HG03095 (cell line): Measurements from ENCODE around the gene ELFN1.

Source experiments
- ATAC-seq: cut with Tn5 transposase; IDR thresholded peaks from one replicate; pipeline ENCODE4 v1.9.1; 2021; ENCODE audit warnings: moderate library complexity; ENCODE audit not compliant: unreplicated experiment

The ELFN1 gene

DNA sequence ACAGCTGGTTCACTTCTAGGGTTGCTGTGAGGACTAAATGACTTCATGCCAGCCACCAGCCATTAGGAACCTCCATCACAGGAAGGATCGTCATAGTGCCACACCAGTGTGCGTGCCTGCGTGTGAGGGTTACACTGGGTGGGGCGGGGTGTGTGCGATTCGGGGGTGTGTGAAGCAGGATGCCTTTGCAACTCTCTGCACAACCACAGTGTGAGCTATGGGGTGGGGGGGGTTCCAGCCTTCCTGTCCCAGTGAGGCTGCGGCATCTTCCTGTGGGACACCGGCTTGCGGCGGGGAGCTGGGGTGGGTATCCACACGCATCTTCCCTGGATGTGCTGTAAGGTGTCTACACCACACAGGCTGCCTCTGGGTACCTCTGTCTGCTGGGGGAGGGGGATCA, 6.9 kb upstream of the ELFN1 start:
- ATAC-seq = no peak

DNA sequence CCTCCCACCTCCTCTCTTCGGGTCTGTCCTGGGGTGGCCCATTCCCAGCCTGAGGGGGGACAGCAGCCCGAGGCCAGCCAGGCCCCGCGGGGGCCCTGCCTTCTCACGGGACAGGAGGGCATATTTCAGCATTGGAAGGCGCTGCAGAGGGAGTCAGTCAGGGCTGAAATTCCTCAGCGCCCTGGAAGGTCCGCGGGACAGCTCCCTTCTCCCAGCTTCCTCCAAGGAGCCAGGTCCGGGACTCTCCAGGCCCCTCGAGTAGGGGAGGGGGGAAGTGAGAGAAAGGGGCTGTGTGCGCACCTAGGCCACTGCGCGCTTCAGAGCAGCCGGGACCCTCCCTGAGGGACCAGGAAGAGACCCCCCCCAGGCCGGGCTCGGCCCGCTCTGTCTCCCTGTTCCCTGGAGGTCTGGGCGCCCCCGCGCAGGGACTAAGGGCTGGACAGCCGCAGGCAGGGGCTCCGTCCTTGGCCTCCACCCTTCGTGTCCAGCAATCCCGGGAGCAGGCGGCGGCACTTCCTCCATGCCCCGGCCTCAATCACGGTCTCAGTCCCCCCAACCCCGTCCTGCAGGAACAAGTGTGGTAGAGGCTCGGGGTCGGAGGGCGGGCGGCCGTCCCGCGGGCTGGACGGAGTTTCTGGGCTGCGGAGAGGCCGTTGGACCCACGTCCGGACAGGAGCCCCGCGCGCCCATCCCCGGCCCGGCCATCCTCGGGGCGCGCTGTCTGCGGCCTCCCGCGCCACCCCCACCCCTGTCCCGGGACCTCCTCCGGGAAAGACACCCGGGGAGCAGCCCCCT, 6.0 kb upstream of the ELFN1 start:
- ATAC-seq = no peak

DNA sequence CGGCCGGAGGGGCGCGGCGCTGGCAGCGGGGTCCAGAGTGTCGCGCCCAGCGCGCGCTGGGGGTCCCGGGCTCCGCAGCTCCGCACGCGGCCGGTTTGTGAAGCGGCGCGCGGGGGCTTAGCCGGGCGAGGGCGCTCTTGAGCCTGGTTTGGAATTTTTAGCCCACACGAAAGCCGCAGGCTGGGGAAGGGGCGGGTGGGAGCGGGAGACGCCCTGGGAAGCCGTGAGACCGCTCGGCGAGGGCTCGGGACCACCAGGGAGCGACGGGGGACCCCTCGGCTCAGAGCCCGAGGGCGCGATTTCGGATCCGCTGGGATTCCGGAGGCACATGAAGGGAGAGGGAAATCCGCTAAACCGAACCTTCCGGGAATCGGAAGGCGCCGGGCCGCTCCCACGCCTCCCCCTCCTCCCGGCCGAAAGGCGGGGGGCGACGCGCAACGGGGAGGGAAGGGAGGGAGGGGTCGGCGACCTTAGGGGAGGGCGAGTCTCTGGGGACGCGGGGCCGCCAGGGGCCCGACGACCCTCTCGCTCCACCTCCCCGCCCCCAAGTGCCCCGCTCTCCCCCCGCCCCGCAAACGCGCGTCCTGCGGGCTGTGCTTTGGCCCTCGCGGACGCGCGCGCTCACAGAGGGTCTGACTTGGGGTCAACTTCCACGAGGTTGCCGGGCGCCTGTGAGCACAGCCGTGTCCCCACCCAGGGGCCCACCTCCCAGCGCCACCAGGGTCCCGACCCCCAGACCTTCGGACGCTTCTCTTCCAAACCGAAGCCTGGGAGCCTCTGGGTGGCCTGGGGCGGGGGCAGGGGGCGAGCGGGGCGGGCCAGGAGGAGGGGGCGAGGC, 5.1 kb upstream of the ELFN1 start:
- no peak for ATAC-seq

- ATAC-seq = no peak
Measured at GRCh38 chr7:1665549-1666316, 4.3 kb upstream of the ELFN1 start.

DNA sequence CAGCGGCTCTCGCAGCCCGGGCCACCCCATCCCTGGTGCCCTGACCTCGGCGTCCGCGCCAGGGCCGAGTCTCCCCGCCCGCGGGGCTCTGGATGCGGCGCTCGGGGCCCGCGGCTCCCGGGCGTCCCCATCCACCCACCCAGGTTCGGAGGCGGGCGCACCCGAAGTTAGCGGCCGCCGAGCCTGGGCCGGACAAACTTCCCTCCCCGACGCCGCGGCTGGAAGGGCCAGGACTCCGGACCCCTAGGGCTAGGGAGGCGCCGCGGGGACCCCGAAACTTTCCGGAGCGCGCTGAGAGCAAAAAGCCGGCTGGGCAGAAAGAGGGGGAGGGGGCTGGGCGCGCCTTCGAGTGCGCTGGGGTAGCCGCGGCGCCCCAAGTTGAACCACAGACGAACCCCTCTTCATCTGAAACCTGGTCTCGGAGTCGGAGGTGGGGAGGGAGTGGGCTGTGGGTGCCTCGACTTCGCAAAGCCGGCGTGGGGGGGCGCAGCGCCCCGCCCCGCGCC, 3.7 kb upstream of the ELFN1 start:
- ATAC-seq = no peak

- ATAC-seq = no peak
Measured at GRCh38 chr7:1666823-1667565, 3.1 kb upstream of the ELFN1 start.

DNA sequence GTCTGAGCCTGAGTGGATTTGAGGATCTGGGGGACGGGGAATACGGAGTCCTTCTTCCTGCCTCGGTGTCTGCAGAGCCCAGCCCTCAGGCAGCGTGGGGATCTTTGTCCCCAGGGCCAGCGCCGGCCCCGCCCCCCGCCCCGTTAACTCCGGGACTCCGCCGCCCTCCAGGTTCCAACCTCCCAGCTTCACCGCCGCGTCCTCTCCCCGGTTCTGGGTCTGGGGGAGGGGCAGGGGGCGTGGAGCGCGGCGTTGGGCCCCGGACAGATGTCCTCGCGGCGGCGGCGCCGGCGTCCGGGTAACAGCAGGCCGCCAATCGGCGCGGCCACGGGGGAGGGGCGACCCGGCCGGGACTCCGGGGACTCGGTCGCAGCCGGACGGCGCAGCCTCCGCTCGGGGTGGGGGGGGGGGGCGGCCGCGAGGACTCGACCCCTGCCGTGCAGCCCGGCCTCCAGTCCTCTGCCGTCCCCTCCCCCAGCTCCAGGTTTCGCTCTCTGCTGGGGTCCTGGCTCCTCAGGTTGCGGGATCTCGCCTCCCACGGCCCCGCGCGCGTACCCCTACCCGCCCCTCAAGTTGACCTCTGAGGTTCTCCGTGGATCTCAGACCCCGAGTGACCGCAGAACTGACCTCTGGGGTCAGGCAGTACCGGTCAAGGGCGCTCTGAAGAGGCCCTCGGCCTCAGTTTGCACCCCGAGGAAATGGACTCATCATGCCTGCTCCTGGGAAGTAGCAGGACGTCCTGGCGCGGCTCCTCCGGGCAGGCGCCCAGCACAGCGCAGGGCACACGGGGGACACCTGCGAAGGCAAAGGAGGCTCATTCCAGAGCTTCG, 2.3 kb upstream of the ELFN1 start:
- no peak for ATAC-seq

DNA sequence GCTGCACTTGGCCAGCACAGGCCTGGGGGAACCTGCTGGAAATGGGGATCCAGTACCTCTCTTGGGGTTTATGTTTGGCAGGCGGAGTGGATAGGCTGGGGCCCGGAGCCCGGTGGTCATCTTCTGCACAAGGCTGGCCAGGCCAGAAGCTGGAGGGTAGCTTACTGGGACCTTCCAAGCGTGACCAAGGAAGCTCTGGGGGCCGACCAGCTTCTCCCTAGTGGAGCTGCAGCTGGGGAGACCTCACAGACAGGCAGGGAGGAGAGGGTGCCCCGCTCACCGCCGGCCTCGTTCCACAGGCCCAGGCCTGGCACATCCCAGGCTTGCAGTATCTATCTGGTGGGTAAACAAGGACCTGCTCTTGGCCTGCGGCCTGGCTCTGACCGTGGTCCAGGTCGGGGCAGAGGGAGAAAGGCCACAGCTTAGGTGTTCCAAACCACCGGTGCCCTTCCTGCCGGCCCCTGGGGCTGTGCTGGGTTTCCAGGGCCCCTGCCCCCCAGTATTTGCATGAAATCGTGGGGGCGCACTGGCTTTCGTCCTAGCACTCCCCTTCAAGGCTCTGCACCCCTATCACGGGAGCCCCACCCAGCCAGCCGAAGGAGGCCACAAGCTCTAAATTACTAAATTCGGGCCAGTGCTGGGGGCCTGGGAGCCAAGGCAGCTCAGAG, 1.5 kb upstream of the ELFN1 start:
- no peak for ATAC-seq

GRCh38 chr7:1669064-1669951, 769 bp upstream of the ELFN1 start:
- no peak for ATAC-seq

DNA sequence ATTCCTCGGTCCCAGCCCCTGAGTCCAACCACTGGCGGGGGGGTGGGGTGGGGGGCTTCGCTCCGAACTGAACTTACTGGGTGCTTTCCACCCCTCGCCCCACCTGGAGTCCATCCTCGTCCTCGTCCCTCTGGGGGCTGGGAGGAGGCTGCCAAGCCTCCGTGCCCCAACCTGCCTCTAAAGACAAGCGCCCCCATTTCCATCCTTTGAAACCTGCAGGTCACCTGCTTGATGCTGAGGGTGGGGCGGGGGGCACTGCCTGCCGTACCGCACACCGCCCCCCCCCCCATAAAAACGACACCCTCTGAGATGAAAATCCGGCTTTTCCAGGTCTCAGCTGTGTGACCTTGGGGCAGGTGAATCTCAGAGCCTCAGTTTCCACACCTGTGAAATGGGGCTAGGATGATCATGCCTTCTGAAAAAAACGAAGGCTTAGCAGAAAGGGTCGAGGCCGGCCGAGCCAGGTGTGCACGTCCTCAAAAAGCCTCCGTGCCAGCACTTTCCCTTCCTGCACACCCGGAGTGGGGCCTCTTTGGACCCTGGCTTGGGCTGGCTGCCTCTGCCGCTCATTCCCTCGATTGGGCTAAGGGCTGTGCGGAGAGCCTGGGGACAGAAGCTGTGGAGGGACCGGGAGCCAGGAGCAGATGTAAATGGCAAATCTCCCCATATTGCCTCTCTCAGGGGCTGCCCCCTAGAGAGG, 967 bp downstream of the ELFN1 start:
- no peak for ATAC-seq

DNA sequence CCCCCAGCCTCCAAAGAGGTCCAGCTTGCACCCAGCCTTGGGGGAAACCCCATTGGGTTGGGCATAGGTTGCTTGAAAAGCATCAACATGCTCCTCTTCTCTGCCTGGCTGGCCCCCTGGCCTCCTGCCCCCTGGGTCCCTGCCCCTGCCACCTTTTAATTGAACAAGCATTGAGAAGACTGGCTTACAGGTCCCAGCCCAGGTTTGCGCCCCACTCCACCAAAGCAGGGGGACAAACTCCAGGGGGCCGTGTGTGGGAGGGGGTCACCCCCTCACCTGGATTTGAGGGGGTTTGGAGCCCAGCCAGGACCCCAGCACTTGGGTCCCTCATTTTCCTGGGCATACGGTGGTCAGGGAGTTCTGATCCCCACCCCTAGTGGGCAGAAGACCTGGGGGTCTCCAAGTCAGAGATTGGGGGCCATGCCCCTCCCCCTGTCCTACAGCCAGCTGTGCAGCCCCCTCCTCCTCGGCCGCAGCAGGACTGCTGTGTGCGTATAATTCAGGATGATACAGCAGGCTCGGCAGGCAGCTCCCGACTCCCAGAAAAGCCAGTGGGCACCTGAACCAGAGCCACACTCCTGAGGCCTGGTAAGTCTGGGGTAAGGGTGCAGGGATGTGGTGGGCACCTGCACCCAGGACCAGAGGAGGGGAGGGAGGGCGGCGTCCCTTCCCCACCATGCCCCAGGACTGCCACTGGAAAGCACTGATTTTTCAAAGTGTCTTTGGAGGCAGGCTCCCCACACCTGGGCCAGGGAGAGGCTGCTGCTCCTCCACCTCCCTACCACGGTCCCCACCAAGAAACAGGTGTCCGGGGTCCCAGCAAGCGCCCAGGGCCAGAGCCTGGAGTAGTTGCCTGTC, 1.7 kb downstream of the ELFN1 start:
- no peak for ATAC-seq

- no peak for ATAC-seq
Measured at GRCh38 chr7:1672851-1673486, 2.9 kb downstream of the ELFN1 start.

- ATAC-seq = no peak
Measured at GRCh38 chr7:1673581-1674118, 3.6 kb downstream of the ELFN1 start.

DNA sequence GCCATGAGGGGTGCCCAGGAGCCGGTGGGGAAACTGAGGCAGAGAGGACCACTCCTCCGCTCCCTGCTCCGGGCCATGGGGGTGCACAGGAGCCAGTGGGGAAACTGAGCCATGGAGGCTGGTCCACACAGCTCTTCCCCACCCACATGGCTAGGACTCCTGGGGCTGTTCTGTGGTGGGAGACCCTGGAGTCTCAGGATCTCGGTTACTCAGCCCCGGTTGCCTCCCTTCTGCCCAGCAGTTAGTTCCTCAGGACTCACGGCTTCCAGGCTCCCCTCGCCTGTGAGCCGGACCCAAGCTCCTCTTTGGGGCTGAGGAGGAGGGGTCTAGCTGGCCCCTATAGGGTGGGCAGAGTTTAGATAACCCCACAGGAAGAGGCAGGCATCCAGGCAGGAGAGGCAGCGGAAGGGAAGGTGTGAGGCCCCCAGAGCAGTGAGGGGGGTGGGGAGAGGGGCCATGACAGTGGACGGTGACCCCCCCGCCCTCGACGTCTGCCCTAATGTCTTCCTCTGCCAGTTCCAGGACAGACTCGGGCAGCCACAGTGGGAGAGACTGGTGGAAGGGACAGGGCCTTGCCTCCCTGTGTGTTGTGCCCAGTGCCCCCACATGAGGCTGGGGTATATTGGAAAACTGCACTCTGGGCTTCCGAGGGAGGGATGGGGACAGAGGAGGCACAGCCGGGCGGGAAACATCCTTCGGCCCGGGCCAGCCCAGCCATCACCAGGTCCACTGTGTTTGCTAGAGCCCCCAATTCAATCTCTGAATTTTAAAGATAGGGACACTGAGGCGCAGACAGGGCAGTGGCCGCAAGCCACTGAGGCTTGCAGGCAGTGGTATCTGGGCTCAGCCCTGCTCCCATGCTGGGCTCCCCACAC, 4.3 kb downstream of the ELFN1 start:
- ATAC-seq = no peak
